Uterus (tissue), 4 donors: ENCODE measurements around the gene SGSM2. TPM values are rescaled to one million over a fixed set of nuclear protein-coding genes. Genes with fewer than 3 reads are reported as not detected.

Experiments used
- DNase-seq, 2 donors: peaks; one replicate each; pipeline ENCODE4 v3.0.0-alpha.2; 2019 to 2020
- H3K27ac ChIP-seq, 2 donors: fragments of 200-600 bp; sonication (generic); 1 replicate in 1 of 2; 2 replicates in 1 of 2; pipeline ENCODE4 v1.5.1; 2016 to 2018
- H3K27me3 ChIP-seq, 2 donors: fragments of 200-600 bp; sonication (generic); one replicate each; pipeline ENCODE4 v1.5.1; 2018 to 2019; ENCODE audit warnings: control low read depth in 1 of 2
- H3K36me3 ChIP-seq, 2 donors: fragments of 200-600 bp; sonication (generic); one replicate each; pipeline ENCODE4 v1.5.1; 2019; ENCODE audit warnings: control low read depth in 1 of 2
- H3K4me1 ChIP-seq, 2 donors: fragments of 200-600 bp; sonication (generic); one replicate each; pipeline ENCODE4 v1.5.1; 2018 to 2019; ENCODE audit warnings: control low read depth in 1 of 2
- H3K4me3 ChIP-seq, 2 donors: fragments of 200-600 bp; sonication (generic); 1 replicate in 1 of 2; 2 replicates in 1 of 2; pipeline ENCODE4 v1.5.1; 2018 to 2019; ENCODE audit warnings: mild to moderate bottlenecking in 1 of 2
- H3K9me3 ChIP-seq, 2 donors: fragments of 200-600 bp; sonication (generic); one replicate each; pipeline ENCODE4 v1.5.1; 2019; ENCODE audit warnings: control low read depth in 1 of 2
- CTCF ChIP-seq, 4 experiments: fragments of 200-600 bp in 2 of 4; fragments of 450-650 bp in 2 of 4; sonication (generic) in 2 of 4; IDR thresholded peaks; one replicate each; pipeline ENCODE4 v1.5.1; 2016 to 2019; ENCODE audit warnings: antibody characterized with exemption in 4 of 4, mild to moderate bottlenecking in 2 of 4, moderate library complexity in 1 of 4
- POLR2A ChIP-seq, 2 donors: fragments of 450-650 bp; IDR thresholded peaks; one replicate each; pipeline ENCODE4 v1.6.1; 2016; ENCODE audit warnings: antibody characterized with exemption in 2 of 2, mild to moderate bottlenecking in 1 of 2, moderate library complexity in 1 of 2
- intact Hi-C: fragments of 100-400 bp; cut with DNase I; formaldehyde crosslinking; loops from one replicate; pipeline ENCODE4 v1.15.1; 2023; ENCODE audit warnings: low total_unique reads
- total RNA-seq, 4 donors: library from RNA; depleted of rRNA in 3 of 4; stranded (reverse); fragments of >200 nt in 3 of 4; gene quantifications; one replicate each; pipeline versions ENCODE4 v1.1.0 to v1.2.4, GENCODE V29; 2014 to 2023
- donor health status: DM: yes; HTN: yes; CAD: no.

SGSM2 gene
- total RNA-seq, 4 donors from 2014 or later = 13.2 to 77.5 (median 51.2) TPM

GRCh38 chr17:2412561-2413021 lies 75.3 kb downstream of the SGSM2 start:
- H3K9me3 ChIP-seq = no peaks in the 10 kb centered on the region
- H3K27me3 ChIP-seq = no peaks in the 10 kb centered on the region
- intact Hi-C loops = loop anchor here (2.0 kb wide), 1 partner anchor 30 kb away; no protein-coding TSS in a partner anchor
- no peak overlapping the region for H3K4me3 ChIP-seq
- no peaks in the 10 kb centered on the region for H3K36me3 ChIP-seq
- no peak for DNase-seq
- no peaks in the 10 kb centered on the region for H3K4me1 ChIP-seq
- no peak overlapping the region for H3K27ac ChIP-seq
- TF ChIP-seq POLR2A (IDR thresholded peaks at IDR 0.05) = no peak

GRCh38 chr17:2414446-2415064 lies 77.3 kb downstream of the SGSM2 start:
- no peak for DNase-seq
- H3K4me1 ChIP-seq = no peaks in the 10 kb centered on the region
- no peak for TF ChIP-seq POLR2A (IDR thresholded peaks at IDR 0.05)
- TF ChIP-seq CTCF (IDR thresholded peaks at IDR 0.05) = no peak
- H3K27ac ChIP-seq = no peak overlapping the region
- H3K4me3 ChIP-seq = no peak overlapping the region
- H3K27me3 ChIP-seq = no peaks in the 10 kb centered on the region
- intact Hi-C loops = no loop called here
- H3K36me3 ChIP-seq = no peaks in the 10 kb centered on the region
- H3K9me3 ChIP-seq = no peaks in the 10 kb centered on the region

GRCh38 chr17:2415081-2415480 lies 77.8 kb downstream of the SGSM2 start:
- Histone ChIP-seq H3K4me1 (no peaks in the 10 kb centered on the region), H3K27me3 (no peaks in the 10 kb centered on the region), H3K36me3 (no peaks in the 10 kb centered on the region), H3K27ac (no peak overlapping the region), H3K4me3 (no peak overlapping the region), H3K9me3 (no peaks in the 10 kb centered on the region)
- DNase-seq = no peak
- intact Hi-C loops = no loop called here
- no peak for TF ChIP-seq CTCF (IDR thresholded peaks at IDR 0.05)
- TF ChIP-seq POLR2A (IDR thresholded peaks at IDR 0.05) = no peak

- Histone ChIP-seq H3K4me3 (no peak overlapping the region), H3K27me3 (no peaks in the 10 kb centered on the region), H3K9me3 (no peaks in the 10 kb centered on the region), H3K4me1 (no peaks in the 10 kb centered on the region), H3K27ac (peak overlapping the region; percentile 57 to 61), H3K36me3 (no peaks in the 10 kb centered on the region)
- peak; percentile 94 to 95 for DNase-seq
- TF ChIP-seq CTCF (IDR thresholded peaks at IDR 0.05) (peak; percentile 97 to 98 (median 98)), POLR2A (IDR thresholded peaks at IDR 0.05) (no peak)
- intact Hi-C loops = no loop called here
These were observed 78.9 kb downstream of the SGSM2 start for GRCh38 chr17:2416010-2416734.

- Histone ChIP-seq H3K27me3 (no peaks in the 10 kb centered on the region), H3K4me1 (no peaks in the 10 kb centered on the region), H3K27ac (no peak overlapping the region), H3K9me3 (no peaks in the 10 kb centered on the region), H3K36me3 (no peaks in the 10 kb centered on the region), H3K4me3 (no peak overlapping the region)
- no peak for TF ChIP-seq CTCF (IDR thresholded peaks at IDR 0.05)
- intact Hi-C loops = no loop called here
- DNase-seq = no peak
These were observed 81.3 kb downstream of the SGSM2 start for GRCh38 chr17:2418572-2418971.
